ENCODE data around the gene ELSPBP1.

ELSPBP1 gene

GRCh38 chr19:48025480-48025879 lies 31.0 kb downstream of the ELSPBP1 start (continued):
- TF ChIP-seq EGR2 (tag by site-specific recombination; IDR thresholded peaks at IDR 0.05; ENCODE audit: low read depth), result peak; percentile 96

DNA sequence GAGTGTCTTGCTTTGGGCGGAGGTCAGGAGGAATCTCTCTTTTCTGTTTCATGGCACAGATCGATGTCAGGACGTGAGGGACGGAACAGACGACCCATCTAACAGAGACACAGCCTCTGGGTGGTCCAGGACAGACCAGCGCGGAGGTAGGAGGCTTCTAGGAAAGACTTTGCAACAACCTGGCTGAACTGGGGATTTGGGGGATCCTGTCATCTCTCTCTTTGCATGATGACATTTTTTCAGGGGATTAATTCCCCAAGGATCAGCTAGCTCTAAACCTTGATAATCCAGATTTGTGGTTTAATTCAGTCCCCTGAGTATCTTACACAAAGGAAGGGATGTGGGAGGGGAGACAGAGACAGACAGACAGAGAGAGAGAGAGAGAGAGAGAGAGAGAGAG lies 35.0 kb downstream of the ELSPBP1 start:
- ChIA-PET CTCF (interaction anchor here (0.6 kb wide), 1 partner anchor 103 kb away, joined by 4 read pairs; no protein-coding TSS in a partner anchor), POLR2A (no interaction called here)
- Histone ChIP-seq H3K4me3 (ENCODE audit: low read depth, low read length) (no peak overlapping the region), H3K27ac (ENCODE audit: extremely low read depth, low read depth, low read length) (no peak overlapping the region), H3K9me3 (ENCODE audit: control insufficient read depth, insufficient read depth, low read depth, low read length) (no peaks in the 10 kb centered on the region), H3K36me3 (ENCODE audit: control insufficient read depth in 2 of 2, insufficient read depth in 1 of 2, low read length in 2 of 2) (no peaks in the 10 kb centered on the region), H3K4me1 (ENCODE audit: control insufficient read depth, insufficient read depth, low read length) (no peaks in the 10 kb centered on the region)
- TF ChIP-seq KLF10 (tag by site-specific recombination; IDR thresholded peaks at IDR 0.05) (no peak), ZNF596 (tag by site-specific recombination; IDR thresholded peaks at IDR 0.05) (peak; percentile 81)

DNA sequence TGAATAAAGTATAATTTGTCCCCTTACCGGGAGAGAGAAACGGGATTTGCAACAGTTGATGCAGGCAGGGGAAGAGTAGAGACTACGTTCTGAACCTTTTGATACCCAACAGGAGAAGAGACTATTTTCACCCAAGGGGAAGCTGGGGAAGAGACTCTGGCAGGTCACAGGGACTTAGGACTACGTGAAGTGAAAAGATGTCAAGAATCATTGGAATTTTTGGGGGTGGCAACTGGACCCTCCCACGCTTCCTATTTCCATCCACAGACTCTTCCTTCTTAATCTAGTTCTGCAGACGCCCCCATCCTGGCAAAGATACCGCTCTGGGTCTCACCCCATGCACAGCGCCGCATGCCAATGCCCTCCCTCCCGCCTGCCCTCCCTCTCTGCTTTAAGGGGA lies 35.6 kb downstream of the ELSPBP1 start:
- ChIA-PET CTCF (no interaction called here), POLR2A (no interaction called here)
- Histone ChIP-seq H3K36me3 (ENCODE audit: control insufficient read depth in 2 of 2, insufficient read depth in 1 of 2, low read length in 2 of 2) (no peaks in the 10 kb centered on the region), H3K27ac (ENCODE audit: extremely low read depth, low read depth, low read length) (no peak overlapping the region), H3K4me3 (ENCODE audit: low read depth, low read length) (no peak overlapping the region), H3K9me3 (ENCODE audit: control insufficient read depth, insufficient read depth, low read depth, low read length) (no peaks in the 10 kb centered on the region), H3K4me1 (ENCODE audit: control insufficient read depth, insufficient read depth, low read length) (no peaks in the 10 kb centered on the region)
- no peak for TF ChIP-seq ZNF16 (tag by site-specific recombination; IDR thresholded peaks at IDR 0.05; ENCODE audit: low read depth)
- TF ChIP-seq, protein P1, sequence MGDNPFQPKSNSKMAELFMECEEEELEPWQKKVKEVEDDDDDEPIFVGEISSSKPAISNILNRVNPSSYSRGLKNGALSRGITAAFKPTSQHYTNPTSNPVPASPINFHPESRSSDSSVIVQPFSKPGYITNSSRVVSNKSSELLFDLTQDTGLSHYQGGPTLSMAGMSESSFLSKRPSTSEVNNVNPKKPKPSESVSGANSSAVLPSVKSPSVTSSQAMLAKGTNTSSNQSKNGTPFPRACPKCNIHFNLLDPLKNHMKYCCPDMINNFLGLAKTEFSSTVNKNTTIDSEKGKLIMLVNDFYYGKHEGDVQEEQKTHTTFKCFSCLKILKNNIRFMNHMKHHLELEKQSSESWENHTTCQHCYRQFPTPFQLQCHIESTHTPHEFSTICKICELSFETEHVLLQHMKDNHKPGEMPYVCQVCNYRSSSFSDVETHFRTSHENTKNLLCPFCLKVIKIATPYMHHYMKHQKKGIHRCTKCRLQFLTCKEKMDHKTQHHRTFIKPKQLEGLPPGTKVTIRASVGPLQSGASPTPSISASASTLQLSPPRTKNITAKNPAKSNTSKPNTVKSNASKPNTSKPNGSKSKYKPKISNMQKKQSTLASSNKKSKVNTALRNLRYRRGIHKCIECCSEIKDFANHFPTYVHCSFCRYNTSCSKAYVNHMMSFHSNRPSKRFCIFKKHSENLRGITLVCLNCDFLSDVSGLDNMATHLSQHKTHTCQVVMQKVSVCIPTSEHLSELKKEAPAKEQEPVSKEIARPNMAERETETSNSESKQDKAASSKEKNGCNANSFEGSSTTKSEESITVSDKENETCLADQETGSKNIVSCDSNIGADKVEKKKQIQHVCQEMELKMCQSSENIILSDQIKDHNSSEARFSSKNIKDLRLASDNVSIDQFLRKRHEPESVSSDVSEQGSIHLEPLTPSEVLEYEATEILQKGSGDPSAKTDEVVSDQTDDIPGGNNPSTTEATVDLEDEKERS (tag by site-specific recombination; IDR thresholded peaks at IDR 0.05), result no peak
- peak; percentile 67 for TF ChIP-seq PRDM10 (tag by site-specific recombination; IDR thresholded peaks at IDR 0.05)
- TF ChIP-seq ZNF707 (tag by site-specific recombination; IDR thresholded peaks at IDR 0.05), result no peak
- no peak for TF ChIP-seq ZNF544 (tag by site-specific recombination; IDR thresholded peaks at IDR 0.05)

- no peaks in the 10 kb centered on the region for H3K9me3 ChIP-seq (ENCODE audit: control insufficient read depth, insufficient read depth, low read depth, low read length)
- TF ChIP-seq, protein P2, sequence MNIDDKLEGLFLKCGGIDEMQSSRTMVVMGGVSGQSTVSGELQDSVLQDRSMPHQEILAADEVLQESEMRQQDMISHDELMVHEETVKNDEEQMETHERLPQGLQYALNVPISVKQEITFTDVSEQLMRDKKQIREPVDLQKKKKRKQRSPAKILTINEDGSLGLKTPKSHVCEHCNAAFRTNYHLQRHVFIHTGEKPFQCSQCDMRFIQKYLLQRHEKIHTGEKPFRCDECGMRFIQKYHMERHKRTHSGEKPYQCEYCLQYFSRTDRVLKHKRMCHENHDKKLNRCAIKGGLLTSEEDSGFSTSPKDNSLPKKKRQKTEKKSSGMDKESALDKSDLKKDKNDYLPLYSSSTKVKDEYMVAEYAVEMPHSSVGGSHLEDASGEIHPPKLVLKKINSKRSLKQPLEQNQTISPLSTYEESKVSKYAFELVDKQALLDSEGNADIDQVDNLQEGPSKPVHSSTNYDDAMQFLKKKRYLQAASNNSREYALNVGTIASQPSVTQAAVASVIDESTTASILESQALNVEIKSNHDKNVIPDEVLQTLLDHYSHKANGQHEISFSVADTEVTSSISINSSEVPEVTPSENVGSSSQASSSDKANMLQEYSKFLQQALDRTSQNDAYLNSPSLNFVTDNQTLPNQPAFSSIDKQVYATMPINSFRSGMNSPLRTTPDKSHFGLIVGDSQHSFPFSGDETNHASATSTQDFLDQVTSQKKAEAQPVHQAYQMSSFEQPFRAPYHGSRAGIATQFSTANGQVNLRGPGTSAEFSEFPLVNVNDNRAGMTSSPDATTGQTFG (tag by site-specific recombination; IDR thresholded peaks at IDR 0.05; ENCODE audit: borderline replicate concordance), result no peak
- no peak for TF ChIP-seq ZNF571 (tag by site-specific recombination; IDR thresholded peaks at IDR 0.05)
- CTCF ChIA-PET, result no interaction called here
- no peak overlapping the region for H3K27ac ChIP-seq (ENCODE audit: extremely low read depth, low read depth, low read length)
- H3K36me3 ChIP-seq (ENCODE audit: control insufficient read depth in 2 of 2, insufficient read depth in 1 of 2, low read length in 2 of 2), result no peaks in the 10 kb centered on the region
- no peaks in the 10 kb centered on the region for H3K4me1 ChIP-seq (ENCODE audit: control insufficient read depth, insufficient read depth, low read length)
- H3K4me3 ChIP-seq (ENCODE audit: low read depth, low read length), result no peak overlapping the region
- POLR2A ChIA-PET, result no interaction called here
Observed at GRCh38 chr19:48033604-48034003, 39.2 kb downstream of the ELSPBP1 start.
